HG02798 (cell line): ENCODE results near the gene STIMATE.
A peak's percentile ranks its signal among the peaks of the same experiment; 100 is the strongest.

Experiments
- ATAC-seq: cut with Tn5 transposase; IDR thresholded peaks from one replicate; pipeline ENCODE4 v1.9.1; 2021; ENCODE audit warnings: mild to moderate bottlenecking; ENCODE audit not compliant: unreplicated experiment, poor library complexity

The STIMATE gene

GRCh38 chr3:52843881-52844280 lies 53.5 kb downstream of the STIMATE start:
- ATAC-seq = no peak

- ATAC-seq = no peak
Observed at GRCh38 chr3:52843108-52843865, 54.1 kb downstream of the STIMATE start.

GRCh38 chr3:52842424-52842823 lies 54.9 kb downstream of the STIMATE start:
- ATAC-seq = no peak

- no peak for ATAC-seq
Observed at GRCh38 chr3:52841981-52842340, 55.4 kb downstream of the STIMATE start.

- ATAC-seq = no peak
Observed at GRCh38 chr3:52841211-52841980, 56.0 kb downstream of the STIMATE start.

- ATAC-seq = no peak
Observed at GRCh38 chr3:52839892-52840545, 57.3 kb downstream of the STIMATE start.

- no peak for ATAC-seq
Observed at GRCh38 chr3:52839268-52839575, 58.1 kb downstream of the STIMATE start.

- peak; percentile 35 for ATAC-seq
Observed at GRCh38 chr3:52838561-52839267, 58.6 kb downstream of the STIMATE start.

- ATAC-seq = no peak
Observed at GRCh38 chr3:52836986-52837385, 60.4 kb downstream of the STIMATE start.

GRCh38 chr3:52836471-52836845 lies 60.9 kb downstream of the STIMATE start:
- ATAC-seq = no peak

- no peak for ATAC-seq
Observed at GRCh38 chr3:52835766-52836470, 61.4 kb downstream of the STIMATE start.

GRCh38 chr3:52834871-52835501 lies 62.4 kb downstream of the STIMATE start, which contains the start of gene MUSTN1:
MUSTN1 (minus strand) TSS chr3:52835019; CDS start chr3:52834948, 71 bp downstream.
- no peak for ATAC-seq

- ATAC-seq = no peak
Observed at GRCh38 chr3:52833202-52833601, 64.1 kb downstream of the STIMATE start.

GRCh38 chr3:52831500-52832301 lies 65.6 kb downstream of the STIMATE start:
- ATAC-seq = no peak

GRCh38 chr3:52830535-52831258 lies 66.7 kb downstream of the STIMATE start, which contains the start of gene ITIH4:
ITIH4 (minus strand) TSS chr3:52830672; CDS start chr3:52830642, 30 bp downstream.
- no peak for ATAC-seq

- no peak for ATAC-seq
Observed at GRCh38 chr3:52829906-52830463, 67.4 kb downstream of the STIMATE start.

- no peak for ATAC-seq
Observed at GRCh38 chr3:52829482-52829881, 67.9 kb downstream of the STIMATE start.

GRCh38 chr3:52827866-52828376 lies 69.4 kb downstream of the STIMATE start:
- no peak for ATAC-seq
